Neuronal stem cell (in vitro differentiated cells): ENCODE measurements around the gene VTA1.

Experiments
- DNase-seq: peaks from one replicate; pipeline ENCODE4 v3.0.0-alpha.2; 2013; ENCODE audit warnings: low spot score
- H2AFZ ChIP-seq: one replicate; pipeline ENCODE4 v1.6.1; 2013; ENCODE audit warnings: mild to moderate bottlenecking, low read length, inconsistent platforms
- H2AK5ac ChIP-seq: 2 replicates; pipeline ENCODE4 v1.6.1; 2013; ENCODE audit warnings: low read depth, mild to moderate bottlenecking, inconsistent platforms, low read length, moderate library complexity, mixed read lengths
- H2BK120ac ChIP-seq: 2 replicates; pipeline ENCODE4 v1.6.1; 2013; ENCODE audit warnings: low read depth, mild to moderate bottlenecking, inconsistent platforms, low read length, moderate library complexity, mixed read lengths
- H2BK12ac ChIP-seq: one replicate; pipeline ENCODE4 v1.6.1; 2013; ENCODE audit warnings: low read length, inconsistent platforms
- H2BK15ac ChIP-seq: 2 replicates; pipeline ENCODE4 v1.6.1; 2013; ENCODE audit warnings: mild to moderate bottlenecking, low read length, inconsistent platforms, mixed read lengths
- H2BK5ac ChIP-seq: one replicate; pipeline ENCODE4 v1.6.1; 2013; ENCODE audit warnings: inconsistent platforms, mild to moderate bottlenecking, low read length, moderate library complexity
- H3K14ac ChIP-seq: one replicate; pipeline ENCODE4 v1.6.1; 2013; ENCODE audit warnings: low read length, inconsistent platforms
- H3K18ac ChIP-seq: 2 replicates; pipeline ENCODE4 v1.6.1; 2013; ENCODE audit warnings: low read length, inconsistent platforms
- H3K23ac ChIP-seq: 2 replicates; pipeline ENCODE4 v1.6.1; 2013; ENCODE audit warnings: low read depth, mild to moderate bottlenecking, mixed read lengths, low read length, inconsistent platforms; ENCODE audit not compliant: poor library complexity
- H3K27ac ChIP-seq: replicated peaks from 3 replicates; pipeline ENCODE4 v1.5.1; 2013; ENCODE audit warnings: low read length, inconsistent platforms
- H3K27me3 ChIP-seq, 3 experiments: 2 replicates each; pipeline ENCODE4 v1.6.1; 2013; ENCODE audit warnings: low read length in 3 of 3, mild to moderate bottlenecking in 2 of 3, inconsistent platforms in 1 of 3, low read depth in 1 of 3, mixed read lengths in 1 of 3, moderate library complexity in 1 of 3; ENCODE audit not compliant: control insufficient read depth in 3 of 3, insufficient read depth in 3 of 3
- H3K36me3 ChIP-seq, 2 donors: replicated peaks in 1 of 2; 2 replicates each; pipeline ENCODE4 v1.6.1; 2013; ENCODE audit warnings: low read length in 2 of 2; ENCODE audit not compliant: control insufficient read depth in 2 of 2, insufficient read depth in 2 of 2
- H3K4ac ChIP-seq: 2 replicates; pipeline ENCODE4 v1.6.1; 2013; ENCODE audit warnings: inconsistent platforms, mild to moderate bottlenecking, low read length, moderate library complexity
- H3K4me1 ChIP-seq, 2 donors: 1 replicate in 1 of 2; 2 replicates in 1 of 2; pipeline ENCODE4 v1.6.1; 2013; ENCODE audit warnings: low read length in 2 of 2, low read depth in 1 of 2; ENCODE audit not compliant: control insufficient read depth in 2 of 2, insufficient read depth in 1 of 2
- H3K4me2 ChIP-seq: one replicate; pipeline ENCODE4 v1.6.1; 2013; ENCODE audit warnings: mild to moderate bottlenecking, low read length, inconsistent platforms; ENCODE audit not compliant: insufficient read depth, poor library complexity, severe bottlenecking
- H3K4me3 ChIP-seq, 2 donors: 2 replicates each; pipeline ENCODE4 v1.5.1; 2013; ENCODE audit warnings: low read length in 2 of 2, mild to moderate bottlenecking in 2 of 2, inconsistent platforms in 1 of 2, moderate library complexity in 1 of 2
- H3K79me1 ChIP-seq: one replicate; pipeline ENCODE4 v1.6.1; 2013; ENCODE audit warnings: low read depth, mild to moderate bottlenecking, inconsistent platforms, low read length, moderate library complexity
- H3K9ac ChIP-seq: one replicate; pipeline ENCODE4 v1.6.1; 2013; ENCODE audit warnings: mild to moderate bottlenecking, low read depth, low read length, inconsistent platforms; ENCODE audit not compliant: poor library complexity
- H3K9me3 ChIP-seq, 2 donors: replicated peaks in 1 of 2; 2 replicates each; pipeline versions ENCODE3 to v1.6.1; 2013; ENCODE audit warnings: low read length in 2 of 2, mild to moderate bottlenecking in 2 of 2, inconsistent platforms in 1 of 2, low read depth in 1 of 2, mixed read lengths in 1 of 2, moderate library complexity in 1 of 2; ENCODE audit not compliant: control insufficient read depth in 2 of 2, insufficient read depth in 1 of 2
- H4K8ac ChIP-seq: one replicate; pipeline ENCODE4 v1.6.1; 2013; ENCODE audit warnings: low read depth, mild to moderate bottlenecking, inconsistent platforms, low read length, moderate library complexity
- H4K91ac ChIP-seq: one replicate; pipeline ENCODE4 v1.6.1; 2013; ENCODE audit warnings: low read length, low read depth, mild to moderate bottlenecking, inconsistent platforms; ENCODE audit not compliant: poor library complexity
- WGBS, 2 donors: extraction: QIAGEN DNeasy Blood & Tissue Kit; methylation state at CpG; one replicate each; pipeline ENCODE4 v1.1.7; 2013; ENCODE audit warnings: missing lambda C conversion rate in 2 of 2, mixed read lengths in 1 of 2; ENCODE audit not compliant: insufficient read length in 2 of 2, insufficient replicate concordance in 1 of 2; ENCODE audit errors: extremely low coverage in 2 of 2; 5-methylcytosine and 5-hydroxymethylcytosine counted together

Gene VTA1

DNA sequence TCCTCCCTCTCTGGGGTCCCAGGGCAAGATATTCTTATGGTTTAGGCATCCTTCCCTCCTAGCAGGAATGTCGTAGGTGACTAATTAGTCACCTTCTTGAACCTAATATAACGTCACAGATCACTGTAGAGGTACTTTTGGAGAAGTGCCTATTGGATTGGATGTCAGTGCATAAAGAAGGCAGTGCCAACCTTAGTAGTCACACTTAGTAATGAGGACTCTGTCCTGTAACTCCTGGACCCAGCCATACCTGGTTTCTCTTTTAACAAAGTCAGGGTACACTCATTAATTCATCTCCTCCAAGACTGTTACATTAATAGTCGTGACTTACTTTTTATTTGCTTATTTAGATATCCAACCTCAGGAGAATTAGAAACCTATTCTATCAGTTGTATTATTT, 20.0 kb downstream of the VTA1 start:
- WGBS, 2 donors = no CpG with 5 or more reads among the region's 3 CpGs
- no peaks in the 10 kb centered on the region for H3K79me1 ChIP-seq
- H3K36me3 ChIP-seq = peaks cover 2 to 58% of the 10 kb centered on the region in 2 donors

GRCh38 chr6:142167486-142167885, 20.4 kb downstream of the VTA1 start:
- H3K9ac ChIP-seq = no peak overlapping the region
- H3K4me1 ChIP-seq = peaks cover 0 to 2% of the 10 kb centered on the region in 2 donors
- no peak overlapping the region for H3K14ac ChIP-seq
- H2BK12ac ChIP-seq = no peak overlapping the region
- H3K27me3 ChIP-seq = no peaks in the 10 kb centered on the region
- no peak overlapping the region for H2AK5ac ChIP-seq
- no peaks in the 10 kb centered on the region for H3K9me3 ChIP-seq
- no peak overlapping the region for H2BK5ac ChIP-seq
- no peak overlapping the region for H4K8ac ChIP-seq
- H3K79me1 ChIP-seq = no peaks in the 10 kb centered on the region
- no peak overlapping the region for H3K4me3 ChIP-seq
- H3K23ac ChIP-seq = no peak overlapping the region
- no peak overlapping the region for H3K18ac ChIP-seq
- no peak for DNase-seq
- no peak overlapping the region for H2BK15ac ChIP-seq
- peaks cover 2 to 62% of the 10 kb centered on the region in 2 donors for H3K36me3 ChIP-seq
- no peak overlapping the region for H3K4me2 ChIP-seq
- H3K4ac ChIP-seq = no peak overlapping the region
- H4K91ac ChIP-seq = no peak overlapping the region
- no peak overlapping the region for H3K27ac ChIP-seq
- H2AFZ ChIP-seq = no peak overlapping the region
- whole genome bisulfite sequencing, 2 donors = no CpG with 5 or more reads among the region's 2 CpGs
- H2BK120ac ChIP-seq = no peak overlapping the region

More for the DNA sequence above, 20.0 kb downstream of the VTA1 start:
- Histone ChIP-seq H3K9me3 (no peaks in the 10 kb centered on the region), H3K9ac (no peak overlapping the region), H3K4me2 (no peak overlapping the region), H4K91ac (no peak overlapping the region), H3K4ac (no peak overlapping the region), H3K14ac (no peak overlapping the region), H4K8ac (no peak overlapping the region), H2BK120ac (no peak overlapping the region), H3K27me3 (no peaks in the 10 kb centered on the region), H3K27ac (no peak overlapping the region), H2AFZ (no peak overlapping the region), H2BK5ac (no peak overlapping the region), H3K23ac (no peak overlapping the region), H2AK5ac (no peak overlapping the region), H2BK15ac (no peak overlapping the region), H3K18ac (no peak overlapping the region), H3K4me1 (peaks cover 0 to 2% of the 10 kb centered on the region in 2 donors), H3K4me3 (no peak overlapping the region), H2BK12ac (no peak overlapping the region)
- DNase-seq = no peak

- no peak overlapping the region for H2BK120ac ChIP-seq
- no peak overlapping the region for H4K91ac ChIP-seq
- H2BK12ac ChIP-seq = no peak overlapping the region
- H2BK5ac ChIP-seq = no peak overlapping the region
- H2BK15ac ChIP-seq = no peak overlapping the region
- no peak overlapping the region for H2AK5ac ChIP-seq
- no peaks in the 10 kb centered on the region for H3K27me3 ChIP-seq
- H4K8ac ChIP-seq = no peak overlapping the region
- H3K9me3 ChIP-seq = no peaks in the 10 kb centered on the region
- H3K4ac ChIP-seq = no peak overlapping the region
- H3K18ac ChIP-seq = no peak overlapping the region
- H3K4me1 ChIP-seq = no peaks in the 10 kb centered on the region
- peaks cover 8 to 91% of the 10 kb centered on the region in 2 donors for H3K36me3 ChIP-seq
- H3K79me1 ChIP-seq = no peaks in the 10 kb centered on the region
- no peak overlapping the region for H2AFZ ChIP-seq
- DNase-seq = no peak
- no peak overlapping the region for H3K4me3 ChIP-seq
- no peak overlapping the region for H3K9ac ChIP-seq
- no peak overlapping the region for H3K14ac ChIP-seq
- H3K23ac ChIP-seq = no peak overlapping the region
- no peak overlapping the region for H3K4me2 ChIP-seq
- no peak overlapping the region for H3K27ac ChIP-seq
These were observed 24.3 kb downstream of the VTA1 start for GRCh38 chr6:142171351-142171750.

DNA sequence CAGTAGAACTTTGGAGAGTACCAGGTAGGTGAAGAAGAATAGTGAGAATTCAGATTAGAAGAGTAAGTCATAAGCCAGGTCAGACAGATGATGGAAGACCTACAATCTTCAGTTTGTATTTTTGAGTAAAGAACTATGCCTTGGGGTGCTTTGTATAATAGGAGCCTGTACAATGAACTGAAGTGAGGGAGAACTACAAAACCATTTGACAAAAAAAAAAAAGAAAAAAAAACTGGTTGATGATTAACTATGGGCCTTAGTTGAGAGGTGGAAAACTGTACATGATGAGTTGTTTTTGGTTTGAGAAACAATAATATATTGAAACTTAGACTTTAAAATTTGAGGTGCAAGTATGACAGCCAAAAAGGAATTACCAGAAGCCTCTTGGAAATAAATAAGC, 25.7 kb downstream of the VTA1 start:
- no peak overlapping the region for H2AK5ac ChIP-seq
- H4K91ac ChIP-seq = no peak overlapping the region
- H3K9ac ChIP-seq = no peak overlapping the region
- no peak for DNase-seq
- H3K23ac ChIP-seq = no peak overlapping the region
- H3K27me3 ChIP-seq = no peaks in the 10 kb centered on the region
- no peak overlapping the region for H2BK15ac ChIP-seq
- H3K27ac ChIP-seq = no peak overlapping the region
- H3K14ac ChIP-seq = no peak overlapping the region
- H4K8ac ChIP-seq = no peak overlapping the region
- H2BK5ac ChIP-seq = no peak overlapping the region
- H3K79me1 ChIP-seq = no peaks in the 10 kb centered on the region
- peaks cover 8 to 90% of the 10 kb centered on the region in 2 donors for H3K36me3 ChIP-seq
- peaks cover 0 to 12% of the 10 kb centered on the region in 2 donors for H3K9me3 ChIP-seq
- H3K4ac ChIP-seq = no peak overlapping the region
- no peak overlapping the region for H3K4me2 ChIP-seq
- no peak overlapping the region for H2BK12ac ChIP-seq
- no peak overlapping the region for H2AFZ ChIP-seq
- no peak overlapping the region for H3K4me3 ChIP-seq
- no peak overlapping the region for H3K18ac ChIP-seq
- no peaks in the 10 kb centered on the region for H3K4me1 ChIP-seq
- no peak overlapping the region for H2BK120ac ChIP-seq
